ENCODE data around the gene RAMP3. TPM values are rescaled to one million over a fixed set of nuclear protein-coding genes. Genes with fewer than 3 reads are reported as not detected.

Gene RAMP3
- total RNA-seq, 1 experiment from 2014 or later = not detected

DNA sequence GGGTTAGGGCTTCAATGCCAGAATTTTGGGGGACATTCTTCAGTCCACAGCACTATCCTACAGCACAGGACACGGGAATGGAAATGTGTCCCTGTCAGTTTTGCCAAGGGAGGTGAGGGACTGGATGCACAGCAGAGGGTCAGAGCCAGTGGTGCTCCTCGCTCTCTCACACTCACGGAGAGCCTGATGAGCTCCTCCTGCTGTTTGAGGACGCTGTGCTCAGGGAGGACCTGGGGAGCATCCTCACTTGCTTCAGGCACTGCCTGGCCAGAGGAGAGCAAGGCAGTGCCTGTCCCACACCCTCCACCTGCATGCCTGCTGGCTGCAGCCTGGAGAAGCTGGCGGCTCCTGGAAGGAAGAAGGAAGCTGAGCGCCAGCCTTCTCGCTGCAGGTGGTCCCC, 58.6 kb downstream of the RAMP3 start:
- Histone ChIP-seq H3K36me3 (ENCODE audit: insufficient read depth, low read length, poor library complexity, severe bottlenecking) (no peaks in the 10 kb centered on the region), H3K4me1 (ENCODE audit: insufficient read depth, low read length, poor library complexity, severe bottlenecking) (peaks cover 8% of the 10 kb centered on the region), H3K4me3 (ENCODE audit: low read depth, low read length, poor library complexity, severe bottlenecking) (no peak overlapping the region), H3K9me3 (ENCODE audit: low read depth, low read length, poor library complexity, severe bottlenecking) (no peaks in the 10 kb centered on the region), H3K27ac (ENCODE audit: low read depth, low read length, poor library complexity, severe bottlenecking) (no peak overlapping the region), H3K27me3 (replicated peaks; ENCODE audit: insufficient read depth, low read depth, low read length, poor library complexity) (peaks cover 43% of the 10 kb centered on the region)
- no TSS peak for BruUV-seq (replicated peaks)
- intact Hi-C loops (cut with micrococcal nuclease; ENCODE audit: unreplicated experiment) = no loop called here
- POLR2A ChIA-PET (ENCODE audit: low non-redundant PET) = no interaction called here
- TF ChIP-seq, protein P1, sequence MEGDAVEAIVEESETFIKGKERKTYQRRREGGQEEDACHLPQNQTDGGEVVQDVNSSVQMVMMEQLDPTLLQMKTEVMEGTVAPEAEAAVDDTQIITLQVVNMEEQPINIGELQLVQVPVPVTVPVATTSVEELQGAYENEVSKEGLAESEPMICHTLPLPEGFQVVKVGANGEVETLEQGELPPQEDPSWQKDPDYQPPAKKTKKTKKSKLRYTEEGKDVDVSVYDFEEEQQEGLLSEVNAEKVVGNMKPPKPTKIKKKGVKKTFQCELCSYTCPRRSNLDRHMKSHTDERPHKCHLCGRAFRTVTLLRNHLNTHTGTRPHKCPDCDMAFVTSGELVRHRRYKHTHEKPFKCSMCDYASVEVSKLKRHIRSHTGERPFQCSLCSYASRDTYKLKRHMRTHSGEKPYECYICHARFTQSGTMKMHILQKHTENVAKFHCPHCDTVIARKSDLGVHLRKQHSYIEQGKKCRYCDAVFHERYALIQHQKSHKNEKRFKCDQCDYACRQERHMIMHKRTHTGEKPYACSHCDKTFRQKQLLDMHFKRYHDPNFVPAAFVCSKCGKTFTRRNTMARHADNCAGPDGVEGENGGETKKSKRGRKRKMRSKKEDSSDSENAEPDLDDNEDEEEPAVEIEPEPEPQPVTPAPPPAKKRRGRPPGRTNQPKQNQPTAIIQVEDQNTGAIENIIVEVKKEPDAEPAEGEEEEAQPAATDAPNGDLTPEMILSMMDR (conservative IDR thresholded peaks at IDR 0.05; ENCODE audit: low read depth, low read length) = no peak
- no peak for TF ChIP-seq EZH2 (IDR thresholded peaks at IDR 0.05; ENCODE audit: borderline replicate concordance, low read depth, low read length, poor library complexity, severe bottlenecking)
- CTCF ChIA-PET = no interaction called here
- no peak for DNase-seq (ENCODE audit: low spot score)

DNA sequence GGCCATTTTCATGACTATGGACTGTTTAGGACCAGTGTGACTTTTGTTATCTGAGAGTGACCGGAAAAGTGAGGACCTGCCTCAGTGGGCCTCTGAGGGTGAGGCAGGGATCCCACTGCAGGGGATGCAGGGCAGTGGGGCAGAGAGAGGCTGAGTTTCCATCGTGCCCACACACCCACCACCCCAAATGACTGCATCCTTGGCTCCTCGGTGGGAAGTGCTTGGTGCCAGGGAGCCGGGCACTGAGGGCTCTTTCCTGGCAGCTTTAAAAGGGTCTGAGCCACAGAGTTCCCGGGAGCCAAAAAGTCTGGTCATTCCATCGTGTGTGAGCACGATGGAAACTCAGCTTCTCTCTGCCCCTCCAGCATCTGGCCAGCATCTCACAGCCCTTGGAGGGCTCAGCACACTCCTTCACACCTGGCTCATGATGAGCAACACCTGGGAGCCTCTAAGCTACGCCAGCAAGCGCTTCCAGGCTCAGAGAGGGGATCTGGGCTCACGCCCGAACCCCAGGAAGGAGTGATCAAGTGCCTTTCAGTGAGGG, 59.1 kb downstream of the RAMP3 start:
- no peak for TF ChIP-seq EZH2 (IDR thresholded peaks at IDR 0.05; ENCODE audit: borderline replicate concordance, low read depth, low read length, poor library complexity, severe bottlenecking)
- TF ChIP-seq, protein P1 (conservative IDR thresholded peaks at IDR 0.05; ENCODE audit: low read depth, low read length) = no peak
- intact Hi-C loops (cut with micrococcal nuclease; ENCODE audit: unreplicated experiment) = no loop called here
- H3K4me3 ChIP-seq (ENCODE audit: low read depth, low read length, poor library complexity, severe bottlenecking) = no peak overlapping the region
- no peak for DNase-seq (ENCODE audit: low spot score)
- H3K27ac ChIP-seq (ENCODE audit: low read depth, low read length, poor library complexity, severe bottlenecking) = no peak overlapping the region
- peaks cover 8% of the 10 kb centered on the region for H3K4me1 ChIP-seq (ENCODE audit: insufficient read depth, low read length, poor library complexity, severe bottlenecking)
- BruUV-seq (replicated peaks) = no TSS peak
- peaks cover 43% of the 10 kb centered on the region for H3K27me3 ChIP-seq (replicated peaks; ENCODE audit: insufficient read depth, low read depth, low read length, poor library complexity)
- H3K9me3 ChIP-seq (ENCODE audit: low read depth, low read length, poor library complexity, severe bottlenecking) = no peaks in the 10 kb centered on the region
- ChIA-PET POLR2A (ENCODE audit: low non-redundant PET) (no interaction called here), CTCF (no interaction called here)
- no peaks in the 10 kb centered on the region for H3K36me3 ChIP-seq (ENCODE audit: insufficient read depth, low read length, poor library complexity, severe bottlenecking)

DNA sequence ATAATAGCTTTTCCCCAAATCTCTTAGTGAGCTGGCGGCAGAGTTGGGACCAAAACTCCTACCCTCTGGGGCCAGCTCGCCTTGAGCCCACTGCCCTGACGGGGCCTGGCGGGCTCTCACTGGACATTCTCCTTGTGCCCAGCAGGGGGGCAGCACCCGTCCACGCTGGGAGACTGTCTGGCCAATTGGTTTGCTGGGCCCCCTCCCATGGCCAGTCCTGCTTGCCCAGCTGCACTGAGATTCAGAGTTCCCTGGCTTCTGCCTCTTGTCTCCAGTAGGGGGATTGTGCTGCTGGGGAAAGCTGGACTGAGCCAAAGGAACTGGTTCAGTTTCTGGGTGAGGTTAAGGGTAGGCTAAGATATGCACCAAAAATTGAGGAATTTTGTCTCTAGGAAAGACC, 59.8 kb downstream of the RAMP3 start:
- ChIA-PET POLR2A (ENCODE audit: low non-redundant PET) (no interaction called here), CTCF (no interaction called here)
- DNase-seq (ENCODE audit: low spot score) = no peak
- H3K27me3 ChIP-seq (replicated peaks; ENCODE audit: insufficient read depth, low read depth, low read length, poor library complexity) = peaks cover 44% of the 10 kb centered on the region
- no peak overlapping the region for H3K4me3 ChIP-seq (ENCODE audit: low read depth, low read length, poor library complexity, severe bottlenecking)
- BruUV-seq (replicated peaks) = no TSS peak
- H3K36me3 ChIP-seq (ENCODE audit: insufficient read depth, low read length, poor library complexity, severe bottlenecking) = no peaks in the 10 kb centered on the region
- no peaks in the 10 kb centered on the region for H3K9me3 ChIP-seq (ENCODE audit: low read depth, low read length, poor library complexity, severe bottlenecking)
- no peak for TF ChIP-seq EZH2 (IDR thresholded peaks at IDR 0.05; ENCODE audit: borderline replicate concordance, low read depth, low read length, poor library complexity, severe bottlenecking)
- TF ChIP-seq, protein P1 (conservative IDR thresholded peaks at IDR 0.05; ENCODE audit: low read depth, low read length) = 0 out of 2 replicates have a peak, but pooled peaks have one; percentile 20
- peaks cover 8% of the 10 kb centered on the region for H3K4me1 ChIP-seq (ENCODE audit: insufficient read depth, low read length, poor library complexity, severe bottlenecking)
- intact Hi-C loops (cut with micrococcal nuclease; ENCODE audit: unreplicated experiment) = no loop called here
- H3K27ac ChIP-seq (ENCODE audit: low read depth, low read length, poor library complexity, severe bottlenecking) = no peak overlapping the region
